ENCODE results near the gene LEMD2. TPM values are rescaled to one million over a fixed set of nuclear protein-coding genes. Genes with fewer than 3 reads are reported as not detected.

Gene LEMD2
- polyA plus RNA-seq, 1 donor (not counting 4 experiments of a cell fraction or from before 2014, with no cell fraction given) = 48.6 TPM

- TF ChIP-seq CTCF (optimal IDR thresholded peaks at IDR 0.05 in 1 of 3, IDR thresholded peaks at IDR 0.05 in 1 of 3, conservative IDR thresholded peaks at IDR 0.05 in 1 of 3; ENCODE audit: extremely low read depth in 1 of 3, insufficient read depth in 2 of 3, low read length in 3 of 3) = no peak
- TF ChIP-seq EZH2 (IDR thresholded peaks at IDR 0.05; ENCODE audit: low read length) = no peak
- dilution Hi-C loops (cut with MboI; ENCODE audit: extremely low pct_ligation_motif_present, low sequenced_read_pairs) = no loop called here
- Histone ChIP-seq H3K4me3 (ENCODE audit: control insufficient read depth in 2 of 3, extremely low read depth in 1 of 3, insufficient read depth in 2 of 3, low read depth in 1 of 3, low read length in 3 of 3) (no peak overlapping the region), H4K20me1 (ENCODE audit: control insufficient read depth, extremely low read depth, insufficient read depth, low read length) (no peaks in the 10 kb centered on the region), H3K9me1 (ENCODE audit: control insufficient read depth, extremely low read depth, insufficient read depth, low read length) (no peaks in the 10 kb centered on the region), H3K4me2 (ENCODE audit: control insufficient read depth, extremely low read depth, insufficient read depth, low read depth, low read length) (no peak overlapping the region), H3K27me3 (ENCODE audit: control insufficient read depth, extremely low read depth, insufficient read depth, low read length) (peaks cover 30% of the 10 kb centered on the region), H2AFZ (ENCODE audit: control insufficient read depth, low read length) (no peak overlapping the region), H3K9ac (ENCODE audit: control insufficient read depth, extremely low read depth, insufficient read depth, low read length) (no peak overlapping the region), H3K36me3 (ENCODE audit: control insufficient read depth in 2 of 2, extremely low read depth in 1 of 2, insufficient read depth in 2 of 2, low read length in 2 of 2) (no peaks in the 10 kb centered on the region), H3K27ac (ENCODE audit: control insufficient read depth, insufficient read depth, low read length) (no peak overlapping the region), H3K79me2 (ENCODE audit: control insufficient read depth, insufficient read depth, low read length) (no peaks in the 10 kb centered on the region), H3K9me3 (ENCODE audit: control insufficient read depth, low read depth, low read length) (no peaks in the 10 kb centered on the region), H3K4me1 (ENCODE audit: control insufficient read depth, extremely low read depth, insufficient read depth, low read length) (no peaks in the 10 kb centered on the region)
- FAIRE-seq (no peak), DNase-seq (ENCODE audit: low read depth, low spot score) (no peak)
These were observed 62.8 kb downstream of the LEMD2 start for GRCh38 chr6:33725891-33726673.

- no peaks in the 10 kb centered on the region for H3K9me3 ChIP-seq (ENCODE audit: control insufficient read depth, low read depth, low read length)
- H3K4me3 ChIP-seq (ENCODE audit: control insufficient read depth in 2 of 3, extremely low read depth in 1 of 3, insufficient read depth in 2 of 3, low read depth in 1 of 3, low read length in 3 of 3) = no peak overlapping the region
- DNase-seq (ENCODE audit: low read depth, low spot score) (no peak), FAIRE-seq (no peak)
- no peak overlapping the region for H3K9ac ChIP-seq (ENCODE audit: control insufficient read depth, extremely low read depth, insufficient read depth, low read length)
- no peaks in the 10 kb centered on the region for H4K20me1 ChIP-seq (ENCODE audit: control insufficient read depth, extremely low read depth, insufficient read depth, low read length)
- TF ChIP-seq EZH2 (IDR thresholded peaks at IDR 0.05; ENCODE audit: low read length) = no peak
- no peak for TF ChIP-seq CTCF (optimal IDR thresholded peaks at IDR 0.05 in 1 of 3, IDR thresholded peaks at IDR 0.05 in 1 of 3, conservative IDR thresholded peaks at IDR 0.05 in 1 of 3; ENCODE audit: extremely low read depth in 1 of 3, insufficient read depth in 2 of 3, low read length in 3 of 3)
- no peaks in the 10 kb centered on the region for H3K4me1 ChIP-seq (ENCODE audit: control insufficient read depth, extremely low read depth, insufficient read depth, low read length)
- dilution Hi-C loops (cut with MboI; ENCODE audit: extremely low pct_ligation_motif_present, low sequenced_read_pairs) = no loop called here
- no peaks in the 10 kb centered on the region for H3K79me2 ChIP-seq (ENCODE audit: control insufficient read depth, insufficient read depth, low read length)
- H3K27ac ChIP-seq (ENCODE audit: control insufficient read depth, insufficient read depth, low read length) = no peak overlapping the region
- H2AFZ ChIP-seq (ENCODE audit: control insufficient read depth, low read length) = no peak overlapping the region
- H3K36me3 ChIP-seq (ENCODE audit: control insufficient read depth in 2 of 2, extremely low read depth in 1 of 2, insufficient read depth in 2 of 2, low read length in 2 of 2) = no peaks in the 10 kb centered on the region
- H3K9me1 ChIP-seq (ENCODE audit: control insufficient read depth, extremely low read depth, insufficient read depth, low read length) = no peaks in the 10 kb centered on the region
- H3K27me3 ChIP-seq (ENCODE audit: control insufficient read depth, extremely low read depth, insufficient read depth, low read length) = peaks cover 30% of the 10 kb centered on the region
- H3K4me2 ChIP-seq (ENCODE audit: control insufficient read depth, extremely low read depth, insufficient read depth, low read depth, low read length) = no peak overlapping the region
These were observed 63.7 kb downstream of the LEMD2 start for GRCh38 chr6:33725222-33725621.

All from keratinocyte (primary cell).